Liver (tissue), 9 donors: Measurements from ENCODE around the gene TNFAIP3. TPM values are rescaled to one million over a fixed set of nuclear protein-coding genes. Genes with fewer than 3 reads are reported as not detected.

ENCODE experiments used
- DNase-seq: peaks from one replicate; pipeline ENCODE4 v3.0.0-alpha.2; 2017; ENCODE audit warnings: low spot score
- H3K27ac ChIP-seq, 2 donors: one replicate each; pipeline ENCODE4 v1.7.0; 2013; ENCODE audit warnings: inconsistent platforms in 2 of 2, low read length in 2 of 2, control low read depth in 1 of 2, low read depth in 1 of 2, mild to moderate bottlenecking in 1 of 2
- H3K27me3 ChIP-seq, 4 donors: one replicate each; pipeline versions ENCODE4 v1.6.1 to v1.7.0; 2013; ENCODE audit warnings: low read length in 3 of 4, inconsistent platforms in 1 of 4, mild to moderate bottlenecking in 1 of 4, moderate library complexity in 1 of 4; ENCODE audit not compliant: control insufficient read depth in 4 of 4, insufficient read depth in 4 of 4
- H3K36me3 ChIP-seq, 4 donors: one replicate each; pipeline versions ENCODE4 v1.6.1 to v1.7.0; 2013; ENCODE audit warnings: low read length in 3 of 4, mild to moderate bottlenecking in 3 of 4, low read depth in 1 of 4, moderate library complexity in 1 of 4; ENCODE audit not compliant: control insufficient read depth in 4 of 4, insufficient read depth in 3 of 4
- H3K4me1 ChIP-seq, 4 donors: one replicate each; pipeline versions ENCODE4 v1.6.1 to v1.7.0; 2013; ENCODE audit warnings: low read length in 3 of 4, mild to moderate bottlenecking in 3 of 4, moderate library complexity in 1 of 4; ENCODE audit not compliant: control insufficient read depth in 4 of 4, insufficient read depth in 4 of 4
- H3K4me3 ChIP-seq, 3 donors: one replicate each; pipeline versions ENCODE4 v1.6.1 to v1.7.0; 2013; ENCODE audit warnings: low read length in 3 of 3, control low read depth in 1 of 3, low read depth in 1 of 3, mild to moderate bottlenecking in 1 of 3
- H3K9ac ChIP-seq, 2 donors: one replicate each; pipeline ENCODE4 v1.7.0; 2013; ENCODE audit warnings: low read length in 2 of 2, mild to moderate bottlenecking in 2 of 2, moderate library complexity in 2 of 2, control low read depth in 1 of 2, low read depth in 1 of 2
- H3K9me3 ChIP-seq, 4 donors: one replicate each; pipeline versions ENCODE4 v1.6.1 to v1.7.0; 2013; ENCODE audit warnings: low read length in 3 of 4; ENCODE audit not compliant: control insufficient read depth in 4 of 4
- FOXA1 ChIP-seq: IDR thresholded peaks from 2 replicates; pipeline ENCODE4 v1.6.1; 2016; ENCODE audit warnings: antibody characterized with exemption
- FOXA2 ChIP-seq: IDR thresholded peaks from 2 replicates; pipeline ENCODE4 v1.6.1; 2016; ENCODE audit warnings: antibody characterized with exemption
- GABPA ChIP-seq, 2 donors: IDR thresholded peaks in 1 of 2; conservative IDR thresholded peaks in 1 of 2; 2 replicates each; pipeline ENCODE4 v1.6.1; 2016; ENCODE audit warnings: antibody characterized with exemption in 2 of 2, mild to moderate bottlenecking in 1 of 2, moderate library complexity in 1 of 2
- HNF4A ChIP-seq, 2 donors: conservative IDR thresholded peaks; 2 replicates each; pipeline ENCODE4 v1.6.1; 2016; ENCODE audit warnings: antibody characterized with exemption in 2 of 2, mild to moderate bottlenecking in 2 of 2
- HNF4G ChIP-seq: IDR thresholded peaks from 2 replicates; pipeline ENCODE4 v1.6.1; 2016; ENCODE audit warnings: antibody characterized with exemption
- JUND ChIP-seq, 2 donors: IDR thresholded peaks; 2 replicates each; pipeline ENCODE4 v1.6.1; 2016; ENCODE audit warnings: antibody characterized with exemption in 2 of 2
- NR2F2 ChIP-seq: IDR thresholded peaks from 2 replicates; pipeline ENCODE4 v1.6.1; 2016; ENCODE audit warnings: antibody characterized with exemption
- RAD21 ChIP-seq, 2 donors: IDR thresholded peaks; 2 replicates each; pipeline ENCODE4 v1.6.1; 2016; ENCODE audit warnings: antibody characterized with exemption in 2 of 2, mild to moderate bottlenecking in 2 of 2
- RXRA ChIP-seq, 2 donors: IDR thresholded peaks; 2 replicates each; pipeline ENCODE4 v1.6.1; 2017 to 2018; ENCODE audit warnings: antibody characterized with exemption in 2 of 2, mild to moderate bottlenecking in 1 of 2
- SP1 ChIP-seq: IDR thresholded peaks from 2 replicates; pipeline ENCODE4 v1.6.1; 2018; ENCODE audit warnings: antibody characterized with exemption, mild to moderate bottlenecking
- TAF1 ChIP-seq: conservative IDR thresholded peaks from 2 replicates; pipeline ENCODE4 v1.6.1; 2016; ENCODE audit warnings: antibody characterized with exemption, mild to moderate bottlenecking
- YY1 ChIP-seq: IDR thresholded peaks from 2 replicates; pipeline ENCODE4 v1.6.1; 2016; ENCODE audit warnings: antibody characterized with exemption, mild to moderate bottlenecking
- WGBS: extraction: QIAGEN DNeasy Blood & Tissue Kit; methylation state at CpG from one replicate; pipeline ENCODE4 v1.1.7; 2013; 5-methylcytosine and 5-hydroxymethylcytosine counted together
- polyA plus RNA-seq, 2 donors: library from polyadenylated mRNA; stranded (reverse) in 1 of 2; unstranded in 1 of 2; fragments of 200-250 nt in 1 of 2; fragments of >200 nt in 1 of 2; fragmentation: Nextera tagmentation in 1 of 2; extraction: Ambion mirVana in 1 of 2; gene quantifications; one replicate each; pipeline versions ENCODE4 v1.2.1 to v1.2.3, GENCODE V29; 2013 to 2015
- total RNA-seq, 2 donors: library from RNA; depleted of rRNA; stranded (reverse); fragments of >200 nt; gene quantifications; one replicate each; pipeline ENCODE4 v1.2.3, GENCODE V29; 2014
- TF ChIP-seq, protein P1 (sequence below): IDR thresholded peaks from 2 replicates; pipeline ENCODE4 v1.6.1; 2016; ENCODE audit warnings: antibody characterized with exemption, mild to moderate bottlenecking
- TF ChIP-seq, protein P2 (sequence below): IDR thresholded peaks from 2 replicates; pipeline ENCODE4 v1.6.1; 2016; ENCODE audit warnings: antibody characterized with exemption
- TF ChIP-seq, protein P3 (sequence below): fragments of 150-350 bp; IDR thresholded peaks from 2 replicates; pipeline ENCODE4 v1.5.1; 2017; ENCODE audit warnings: improper control_type of control experiment, low read depth, low read length; ENCODE audit not compliant: missing input control
- TF ChIP-seq, protein P4 (sequence below): IDR thresholded peaks from 2 replicates; pipeline ENCODE4 v1.6.1; 2016; ENCODE audit warnings: antibody characterized with exemption
- donor health status: healthy.
- donor health status: healthy.
- donor health status: healthy.
- donor health status: healthy.
- donor health status: healthy.

The TNFAIP3 gene
- total and polyA plus RNA-seq, 4 donors = 4.5 to 8.0 (median 6.7) TPM

DNA sequence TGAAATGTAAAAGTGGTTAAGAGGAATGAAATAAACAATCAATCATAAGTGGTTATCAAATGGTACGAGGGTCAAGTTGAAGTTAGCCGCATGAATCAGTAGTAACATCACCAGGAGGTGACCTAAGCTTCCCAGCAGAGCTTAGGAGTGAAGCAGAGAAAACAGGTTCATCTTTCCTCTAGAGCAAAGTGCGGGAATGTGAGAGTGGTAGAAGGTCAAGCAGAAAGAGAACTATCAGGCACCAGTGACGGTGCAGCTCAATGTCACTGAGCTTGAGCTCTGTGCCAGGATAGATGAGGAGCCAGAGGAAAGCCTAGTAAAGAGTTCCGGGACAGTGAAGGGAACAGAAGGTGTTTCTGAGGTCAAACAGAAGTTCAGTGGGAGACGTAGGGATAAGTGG lies 20.8 kb upstream of the TNFAIP3 start (continued):
- TF ChIP-seq, protein P1, sequence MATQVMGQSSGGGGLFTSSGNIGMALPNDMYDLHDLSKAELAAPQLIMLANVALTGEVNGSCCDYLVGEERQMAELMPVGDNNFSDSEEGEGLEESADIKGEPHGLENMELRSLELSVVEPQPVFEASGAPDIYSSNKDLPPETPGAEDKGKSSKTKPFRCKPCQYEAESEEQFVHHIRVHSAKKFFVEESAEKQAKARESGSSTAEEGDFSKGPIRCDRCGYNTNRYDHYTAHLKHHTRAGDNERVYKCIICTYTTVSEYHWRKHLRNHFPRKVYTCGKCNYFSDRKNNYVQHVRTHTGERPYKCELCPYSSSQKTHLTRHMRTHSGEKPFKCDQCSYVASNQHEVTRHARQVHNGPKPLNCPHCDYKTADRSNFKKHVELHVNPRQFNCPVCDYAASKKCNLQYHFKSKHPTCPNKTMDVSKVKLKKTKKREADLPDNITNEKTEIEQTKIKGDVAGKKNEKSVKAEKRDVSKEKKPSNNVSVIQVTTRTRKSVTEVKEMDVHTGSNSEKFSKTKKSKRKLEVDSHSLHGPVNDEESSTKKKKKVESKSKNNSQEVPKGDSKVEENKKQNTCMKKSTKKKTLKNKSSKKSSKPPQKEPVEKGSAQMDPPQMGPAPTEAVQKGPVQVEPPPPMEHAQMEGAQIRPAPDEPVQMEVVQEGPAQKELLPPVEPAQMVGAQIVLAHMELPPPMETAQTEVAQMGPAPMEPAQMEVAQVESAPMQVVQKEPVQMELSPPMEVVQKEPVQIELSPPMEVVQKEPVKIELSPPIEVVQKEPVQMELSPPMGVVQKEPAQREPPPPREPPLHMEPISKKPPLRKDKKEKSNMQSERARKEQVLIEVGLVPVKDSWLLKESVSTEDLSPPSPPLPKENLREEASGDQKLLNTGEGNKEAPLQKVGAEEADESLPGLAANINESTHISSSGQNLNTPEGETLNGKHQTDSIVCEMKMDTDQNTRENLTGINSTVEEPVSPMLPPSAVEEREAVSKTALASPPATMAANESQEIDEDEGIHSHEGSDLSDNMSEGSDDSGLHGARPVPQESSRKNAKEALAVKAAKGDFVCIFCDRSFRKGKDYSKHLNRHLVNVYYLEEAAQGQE = no peak

DNA sequence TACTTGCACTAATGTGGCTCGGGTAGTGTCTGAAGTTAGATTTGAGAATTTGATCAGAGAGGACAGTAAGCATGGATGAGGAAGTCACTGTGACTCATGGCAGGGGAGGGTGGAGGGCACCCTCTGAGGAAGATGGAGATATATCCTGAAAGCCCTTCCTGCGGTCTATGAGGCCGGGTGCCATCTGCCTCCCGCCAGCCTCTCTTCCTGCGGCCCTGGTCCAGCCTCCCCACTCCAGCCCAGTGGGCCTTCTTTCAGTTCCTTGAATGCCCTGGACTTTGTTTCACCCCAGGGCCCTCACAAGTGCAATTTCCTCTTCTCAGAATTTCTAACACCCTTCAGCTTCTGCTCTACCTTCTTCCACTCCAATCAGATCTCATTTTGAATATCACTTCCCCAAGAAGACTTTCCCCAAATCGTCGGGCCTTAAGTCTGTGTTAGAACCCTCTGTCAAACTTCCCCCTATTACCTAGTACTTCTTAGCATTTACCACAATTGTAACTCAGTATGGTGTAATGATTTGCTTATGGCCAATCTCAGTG lies 20.2 kb upstream of the TNFAIP3 start:
- WGBS = 78% methylated on average over 7 of the region's 7 CpGs
- H3K9ac ChIP-seq = no peak overlapping the region

DNA sequence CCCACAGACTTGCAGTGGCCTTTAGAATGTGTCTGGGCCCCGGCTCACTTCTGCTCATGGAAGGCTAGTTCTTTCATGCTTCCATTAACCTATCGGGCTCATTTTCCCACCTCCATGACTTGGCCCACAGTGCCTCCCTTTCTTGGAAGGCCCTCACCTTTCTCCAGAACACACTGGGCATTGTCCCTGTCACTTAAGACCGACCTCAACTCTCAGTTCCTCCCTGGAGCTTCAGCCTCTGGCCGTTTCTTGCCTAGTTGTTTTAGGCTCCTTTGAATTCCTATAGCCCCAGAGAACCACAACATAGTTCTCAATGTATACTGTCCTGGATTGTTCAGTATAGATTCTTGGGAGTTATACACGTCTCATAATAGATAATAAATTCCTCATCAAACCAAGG lies 19.3 kb upstream of the TNFAIP3 start:
- Histone ChIP-seq H3K36me3 (no peaks in the 10 kb centered on the region), H3K27me3 (peaks cover 0 to 3% (median 0%) of the 10 kb centered on the region in 4 donors), H3K4me1 (no peaks in the 10 kb centered on the region), H3K27ac (no peak overlapping the region), H3K4me3 (no peak overlapping the region), H3K9ac (no peak overlapping the region), H3K9me3 (no peaks in the 10 kb centered on the region)
- no peak for DNase-seq
- 88% methylated on average over 5 of the region's 5 CpGs for WGBS
- TF ChIP-seq FOXA2 (no peak), YY1 (no peak), RXRA (IDR thresholded peaks at IDR 0.05) (no peak), TAF1 (no peak), GABPA (IDR thresholded peaks at IDR 0.05 in 1 of 2, conservative IDR thresholded peaks at IDR 0.05 in 1 of 2) (no peak), RAD21 (IDR thresholded peaks at IDR 0.05) (no peak), SP1 (no peak)
- TF ChIP-seq, protein P2, sequence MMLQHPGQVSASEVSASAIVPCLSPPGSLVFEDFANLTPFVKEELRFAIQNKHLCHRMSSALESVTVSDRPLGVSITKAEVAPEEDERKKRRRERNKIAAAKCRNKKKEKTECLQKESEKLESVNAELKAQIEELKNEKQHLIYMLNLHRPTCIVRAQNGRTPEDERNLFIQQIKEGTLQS = no peak
- TF ChIP-seq, protein P3, sequence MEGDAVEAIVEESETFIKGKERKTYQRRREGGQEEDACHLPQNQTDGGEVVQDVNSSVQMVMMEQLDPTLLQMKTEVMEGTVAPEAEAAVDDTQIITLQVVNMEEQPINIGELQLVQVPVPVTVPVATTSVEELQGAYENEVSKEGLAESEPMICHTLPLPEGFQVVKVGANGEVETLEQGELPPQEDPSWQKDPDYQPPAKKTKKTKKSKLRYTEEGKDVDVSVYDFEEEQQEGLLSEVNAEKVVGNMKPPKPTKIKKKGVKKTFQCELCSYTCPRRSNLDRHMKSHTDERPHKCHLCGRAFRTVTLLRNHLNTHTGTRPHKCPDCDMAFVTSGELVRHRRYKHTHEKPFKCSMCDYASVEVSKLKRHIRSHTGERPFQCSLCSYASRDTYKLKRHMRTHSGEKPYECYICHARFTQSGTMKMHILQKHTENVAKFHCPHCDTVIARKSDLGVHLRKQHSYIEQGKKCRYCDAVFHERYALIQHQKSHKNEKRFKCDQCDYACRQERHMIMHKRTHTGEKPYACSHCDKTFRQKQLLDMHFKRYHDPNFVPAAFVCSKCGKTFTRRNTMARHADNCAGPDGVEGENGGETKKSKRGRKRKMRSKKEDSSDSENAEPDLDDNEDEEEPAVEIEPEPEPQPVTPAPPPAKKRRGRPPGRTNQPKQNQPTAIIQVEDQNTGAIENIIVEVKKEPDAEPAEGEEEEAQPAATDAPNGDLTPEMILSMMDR = no peak
- TF ChIP-seq, protein P1 = no peak
- TF ChIP-seq, protein P4, sequence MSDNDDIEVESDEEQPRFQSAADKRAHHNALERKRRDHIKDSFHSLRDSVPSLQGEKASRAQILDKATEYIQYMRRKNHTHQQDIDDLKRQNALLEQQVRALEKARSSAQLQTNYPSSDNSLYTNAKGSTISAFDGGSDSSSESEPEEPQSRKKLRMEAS = no peak

More for the DNA sequence above, 20.2 kb upstream of the TNFAIP3 start:
- H3K27me3 ChIP-seq = peaks cover 0 to 3% (median 0%) of the 10 kb centered on the region in 4 donors
- H3K4me1 ChIP-seq = no peaks in the 10 kb centered on the region
- no peak overlapping the region for H3K4me3 ChIP-seq
- DNase-seq = no peak
- no peaks in the 10 kb centered on the region for H3K9me3 ChIP-seq
- no peaks in the 10 kb centered on the region for H3K36me3 ChIP-seq
- no peak overlapping the region for H3K27ac ChIP-seq
- TF ChIP-seq, protein P3 = no peak
- TF ChIP-seq GABPA (IDR thresholded peaks at IDR 0.05 in 1 of 2, conservative IDR thresholded peaks at IDR 0.05 in 1 of 2) (no peak), SP1 (no peak), NR2F2 (no peak), JUND (IDR thresholded peaks at IDR 0.05) (no peak), HNF4A (conservative IDR thresholded peaks at IDR 0.05) (no peak), FOXA1 (no peak), RAD21 (IDR thresholded peaks at IDR 0.05) (no peak), HNF4G (no peak), TAF1 (no peak)
- TF ChIP-seq, protein P4 = no peak
- TF ChIP-seq, protein P2 = no peak
